HepG2 (cell line): Measurements from ENCODE around the gene ACTN1. TPM values are rescaled to one million over a fixed set of nuclear protein-coding genes. Genes with fewer than 3 reads are reported as not detected.

Experiments
- POLR2AphosphoS5 ChIP-seq: IDR thresholded peaks from 2 replicates; pipeline ENCODE4 v1.6.1; 2012; ENCODE audit warnings: low read depth, low read length
- PREB ChIP-seq: sonication (generic); formaldehyde crosslinking; IDR thresholded peaks from 2 replicates; pipeline ENCODE4 v1.4.0; 2020; ENCODE audit warnings: missing genetic modification reagents
- SRSF9 ChIP-seq: fragments of 200-400 bp; formaldehyde crosslinking; IDR thresholded peaks from 2 replicates; pipeline ENCODE4 v1.6.1; 2018; ENCODE audit warnings: borderline replicate concordance, mild to moderate bottlenecking, low read depth, low read length; ENCODE audit not compliant: insufficient read depth, poor library complexity, severe bottlenecking
- ZNF263 ChIP-seq: sonication (generic); formaldehyde crosslinking; IDR thresholded peaks from 2 replicates; pipeline ENCODE4 v1.4.0; 2020; ENCODE audit warnings: missing genetic modification reagents
- ZNF512B ChIP-seq: sonication (generic); formaldehyde crosslinking; IDR thresholded peaks from 2 replicates; pipeline ENCODE4 v1.5.1; 2020; ENCODE audit warnings: missing genetic modification reagents, mild to moderate bottlenecking, borderline replicate concordance
- polyA plus RNA-seq, 8 experiments: library from polyadenylated mRNA; depleted of rRNA in 3 of 8; stranded (reverse) in 7 of 8; unstranded in 1 of 8; fragments of >200 nt; fragmentation: Illumina TruSeq in 4 of 8; extraction: Trizol in 4 of 8; gene quantifications; 2 replicates each; pipeline versions ENCODE4 v1.2.1 to v1.2.3, GENCODE V29; 2011 to 2016; ENCODE audit warnings: low read depth in 4 of 8, missing spikeins in 1 of 8, mixed read lengths in 1 of 8; ENCODE audit not compliant: insufficient read depth in 1 of 8
- total RNA-seq, 5 experiments: library from RNA; depleted of rRNA; stranded (reverse); fragments of >200 nt; fragmentation: Illumina TruSeq; extraction: Trizol; gene quantifications; 2 replicates each; pipeline ENCODE4 v1.2.3, GENCODE V29; 2016; ENCODE audit warnings: low read depth in 1 of 5
- TF ChIP-seq, protein P1 (sequence below): sonication (generic); formaldehyde crosslinking; IDR thresholded peaks from 2 replicates; pipeline ENCODE4 v1.4.0; 2020; ENCODE audit warnings: missing genetic modification reagents

The ACTN1 gene
- total and polyA plus RNA-seq, 2 of the 13 experiments (the other 11 are each of a cell fraction or from before 2014, with no cell fraction given): 58.6 to 162 TPM

- TF ChIP-seq ZNF263 (CRISPR knock-in tag) (no peak), SRSF9 (no peak), PREB (no peak), ZNF512B (CRISPR knock-in tag) (no peak), POLR2AphosphoS5 (no peak)
- TF ChIP-seq, protein P1, sequence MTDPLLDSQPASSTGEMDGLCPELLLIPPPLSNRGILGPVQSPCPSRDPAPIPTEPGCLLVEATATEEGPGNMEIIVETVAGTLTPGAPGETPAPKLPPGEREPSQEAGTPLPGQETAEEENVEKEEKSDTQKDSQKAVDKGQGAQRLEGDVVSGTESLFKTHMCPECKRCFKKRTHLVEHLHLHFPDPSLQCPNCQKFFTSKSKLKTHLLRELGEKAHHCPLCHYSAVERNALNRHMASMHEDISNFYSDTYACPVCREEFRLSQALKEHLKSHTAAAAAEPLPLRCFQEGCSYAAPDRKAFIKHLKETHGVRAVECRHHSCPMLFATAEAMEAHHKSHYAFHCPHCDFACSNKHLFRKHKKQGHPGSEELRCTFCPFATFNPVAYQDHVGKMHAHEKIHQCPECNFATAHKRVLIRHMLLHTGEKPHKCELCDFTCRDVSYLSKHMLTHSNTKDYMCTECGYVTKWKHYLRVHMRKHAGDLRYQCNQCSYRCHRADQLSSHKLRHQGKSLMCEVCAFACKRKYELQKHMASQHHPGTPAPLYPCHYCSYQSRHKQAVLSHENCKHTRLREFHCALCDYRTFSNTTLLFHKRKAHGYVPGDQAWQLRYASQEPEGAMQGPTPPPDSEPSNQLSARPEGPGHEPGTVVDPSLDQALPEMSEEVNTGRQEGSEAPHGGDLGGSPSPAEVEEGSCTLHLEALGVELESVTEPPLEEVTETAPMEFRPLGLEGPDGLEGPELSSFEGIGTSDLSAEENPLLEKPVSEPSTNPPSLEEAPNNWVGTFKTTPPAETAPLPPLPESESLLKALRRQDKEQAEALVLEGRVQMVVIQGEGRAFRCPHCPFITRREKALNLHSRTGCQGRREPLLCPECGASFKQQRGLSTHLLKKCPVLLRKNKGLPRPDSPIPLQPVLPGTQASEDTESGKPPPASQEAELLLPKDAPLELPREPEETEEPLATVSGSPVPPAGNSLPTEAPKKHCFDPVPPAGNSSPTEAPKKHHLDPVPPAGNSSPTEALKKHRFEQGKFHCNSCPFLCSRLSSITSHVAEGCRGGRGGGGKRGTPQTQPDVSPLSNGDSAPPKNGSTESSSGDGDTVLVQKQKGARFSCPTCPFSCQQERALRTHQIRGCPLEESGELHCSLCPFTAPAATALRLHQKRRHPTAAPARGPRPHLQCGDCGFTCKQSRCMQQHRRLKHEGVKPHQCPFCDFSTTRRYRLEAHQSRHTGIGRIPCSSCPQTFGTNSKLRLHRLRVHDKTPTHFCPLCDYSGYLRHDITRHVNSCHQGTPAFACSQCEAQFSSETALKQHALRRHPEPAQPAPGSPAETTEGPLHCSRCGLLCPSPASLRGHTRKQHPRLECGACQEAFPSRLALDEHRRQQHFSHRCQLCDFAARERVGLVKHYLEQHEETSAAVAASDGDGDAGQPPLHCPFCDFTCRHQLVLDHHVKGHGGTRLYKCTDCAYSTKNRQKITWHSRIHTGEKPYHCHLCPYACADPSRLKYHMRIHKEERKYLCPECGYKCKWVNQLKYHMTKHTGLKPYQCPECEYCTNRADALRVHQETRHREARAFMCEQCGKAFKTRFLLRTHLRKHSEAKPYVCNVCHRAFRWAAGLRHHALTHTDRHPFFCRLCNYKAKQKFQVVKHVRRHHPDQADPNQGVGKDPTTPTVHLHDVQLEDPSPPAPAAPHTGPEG (CRISPR knock-in tag): no peak
Measured at GRCh38 chr14:68959035-68959434, 20.1 kb downstream of the ACTN1 start (continued).
